ENCODE data around the gene RNF166.

RNF166 gene

GRCh38 chr16:88744577-88745521, 38.6 kb upstream of the RNF166 start:
- Histone ChIP-seq H3K27ac (ENCODE audit: low read depth, low read length) (peak overlapping the region; percentile 58), H3K36me3 (ENCODE audit: control insufficient read depth, insufficient read depth, low read length) (peaks cover 3% of the 10 kb centered on the region), H3K4me3 (ENCODE audit: low read length) (no peak overlapping the region), H3K4me1 (ENCODE audit: control insufficient read depth, insufficient read depth, low read length) (peaks cover 15% of the 10 kb centered on the region), H3K9ac (ENCODE audit: low read length) (no peak overlapping the region), H3K27me3 (ENCODE audit: control insufficient read depth, insufficient read depth, low read length) (no peaks in the 10 kb centered on the region)

DNA sequence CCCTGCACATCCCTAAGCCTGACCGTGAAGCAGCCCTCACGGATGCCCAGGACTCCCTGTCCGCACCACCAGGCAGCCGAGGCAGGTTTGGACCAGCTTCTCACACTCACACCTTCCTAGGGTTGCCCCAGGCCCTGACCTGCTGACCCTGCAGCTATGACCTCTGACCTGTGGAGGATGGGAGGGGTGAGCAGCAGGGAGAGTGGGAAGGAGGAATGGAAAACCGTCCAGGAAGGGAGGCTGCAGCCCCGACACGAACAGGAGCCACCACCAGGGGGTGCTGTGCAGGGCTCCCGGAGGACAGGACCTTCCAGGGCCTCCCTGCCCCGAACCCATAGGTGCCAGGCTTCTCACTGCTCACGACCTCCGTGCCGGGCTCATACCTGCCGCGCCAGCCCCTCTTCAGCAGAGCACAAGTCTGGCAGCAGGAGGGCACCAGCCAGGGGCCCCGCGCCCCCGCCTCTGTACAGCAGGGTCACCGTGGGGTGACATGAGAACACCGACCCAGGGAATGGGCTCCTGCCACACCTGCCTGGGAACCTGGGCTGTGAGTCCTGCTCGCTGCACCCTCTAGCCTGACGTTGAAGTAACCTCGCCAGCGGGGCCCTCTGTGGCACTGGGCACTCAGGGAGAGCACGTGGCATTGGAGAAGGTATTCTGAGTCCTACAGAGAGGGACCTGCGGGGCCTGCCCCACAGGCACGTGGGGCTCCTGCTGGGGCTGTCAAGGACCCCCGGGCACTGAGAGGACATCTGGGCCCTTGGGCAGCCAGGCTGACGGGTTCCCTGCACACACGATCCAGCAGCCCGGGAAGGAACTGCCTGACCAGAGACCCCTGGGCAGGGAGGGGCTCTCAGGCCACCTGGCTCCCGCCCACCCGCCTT, 37.7 kb upstream of the RNF166 start:
- H3K36me3 ChIP-seq (ENCODE audit: control insufficient read depth, insufficient read depth, low read length): peaks cover 3% of the 10 kb centered on the region
- no peak overlapping the region for H3K27ac ChIP-seq (ENCODE audit: low read depth, low read length)
- no peak overlapping the region for H3K9ac ChIP-seq (ENCODE audit: low read length)
- peaks cover 15% of the 10 kb centered on the region for H3K4me1 ChIP-seq (ENCODE audit: control insufficient read depth, insufficient read depth, low read length)
- H3K27me3 ChIP-seq (ENCODE audit: control insufficient read depth, insufficient read depth, low read length): no peaks in the 10 kb centered on the region
- H3K4me3 ChIP-seq (ENCODE audit: low read length): peak overlapping the region; percentile 6

DNA sequence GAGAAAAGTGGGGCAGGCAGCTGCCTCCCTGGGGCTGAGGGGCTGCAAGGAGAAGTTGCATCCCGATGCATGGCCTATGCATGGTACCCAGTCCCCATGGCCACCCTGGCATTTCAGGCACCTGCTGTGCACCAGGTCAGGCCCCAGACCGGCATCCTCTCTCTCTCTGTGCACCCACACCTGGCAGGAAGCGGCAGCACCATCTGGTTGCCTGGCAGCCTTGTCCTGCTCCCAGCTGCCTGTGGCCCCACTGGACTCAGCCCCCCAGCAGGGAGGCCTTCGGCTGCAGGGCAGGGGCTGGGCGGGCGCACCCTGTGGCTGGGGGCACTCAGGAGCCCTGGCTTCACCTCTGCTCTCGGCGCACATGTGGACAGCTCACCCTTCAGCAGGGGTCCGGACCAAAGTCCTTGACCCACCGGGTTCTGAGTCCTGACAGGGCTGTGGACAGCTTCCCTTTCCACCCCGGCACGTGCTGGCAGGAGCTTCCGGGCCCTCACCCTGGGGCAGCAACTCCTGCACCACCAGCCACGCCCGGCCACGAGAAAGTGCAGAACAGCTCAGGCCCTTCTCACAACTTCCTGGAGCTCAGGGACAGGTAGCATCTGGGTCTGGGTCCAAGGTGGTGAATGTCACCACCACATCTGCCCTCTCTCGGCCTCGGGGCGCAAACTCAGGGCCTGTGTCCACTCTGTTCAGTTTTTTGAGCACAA, 36.8 kb upstream of the RNF166 start:
- H3K9ac ChIP-seq (ENCODE audit: low read length): no peak overlapping the region
- no peak overlapping the region for H3K27ac ChIP-seq (ENCODE audit: low read depth, low read length)
- no peak overlapping the region for H3K4me3 ChIP-seq (ENCODE audit: low read length)
- H3K36me3 ChIP-seq (ENCODE audit: control insufficient read depth, insufficient read depth, low read length): peaks cover 3% of the 10 kb centered on the region
- H3K4me1 ChIP-seq (ENCODE audit: control insufficient read depth, insufficient read depth, low read length): peaks cover 15% of the 10 kb centered on the region
- no peaks in the 10 kb centered on the region for H3K27me3 ChIP-seq (ENCODE audit: control insufficient read depth, insufficient read depth, low read length)

- peaks cover 12% of the 10 kb centered on the region for H3K4me1 ChIP-seq (ENCODE audit: control insufficient read depth, insufficient read depth, low read length)
- no peak overlapping the region for H3K9ac ChIP-seq (ENCODE audit: low read length)
- no peak overlapping the region for H3K27ac ChIP-seq (ENCODE audit: low read depth, low read length)
- H3K27me3 ChIP-seq (ENCODE audit: control insufficient read depth, insufficient read depth, low read length): no peaks in the 10 kb centered on the region
- peaks cover 7% of the 10 kb centered on the region for H3K36me3 ChIP-seq (ENCODE audit: control insufficient read depth, insufficient read depth, low read length)
- no peak overlapping the region for H3K4me3 ChIP-seq (ENCODE audit: low read length)
Observed at GRCh38 chr16:88741368-88741767, 35.2 kb upstream of the RNF166 start.

GRCh38 chr16:88740727-88741055, 34.5 kb upstream of the RNF166 start:
- no peak overlapping the region for H3K9ac ChIP-seq (ENCODE audit: low read length)
- no peaks in the 10 kb centered on the region for H3K27me3 ChIP-seq (ENCODE audit: control insufficient read depth, insufficient read depth, low read length)
- peaks cover 12% of the 10 kb centered on the region for H3K36me3 ChIP-seq (ENCODE audit: control insufficient read depth, insufficient read depth, low read length)
- H3K4me3 ChIP-seq (ENCODE audit: low read length): no peak overlapping the region
- no peak overlapping the region for H3K27ac ChIP-seq (ENCODE audit: low read depth, low read length)
- H3K4me1 ChIP-seq (ENCODE audit: control insufficient read depth, insufficient read depth, low read length): peaks cover 9% of the 10 kb centered on the region

DNA sequence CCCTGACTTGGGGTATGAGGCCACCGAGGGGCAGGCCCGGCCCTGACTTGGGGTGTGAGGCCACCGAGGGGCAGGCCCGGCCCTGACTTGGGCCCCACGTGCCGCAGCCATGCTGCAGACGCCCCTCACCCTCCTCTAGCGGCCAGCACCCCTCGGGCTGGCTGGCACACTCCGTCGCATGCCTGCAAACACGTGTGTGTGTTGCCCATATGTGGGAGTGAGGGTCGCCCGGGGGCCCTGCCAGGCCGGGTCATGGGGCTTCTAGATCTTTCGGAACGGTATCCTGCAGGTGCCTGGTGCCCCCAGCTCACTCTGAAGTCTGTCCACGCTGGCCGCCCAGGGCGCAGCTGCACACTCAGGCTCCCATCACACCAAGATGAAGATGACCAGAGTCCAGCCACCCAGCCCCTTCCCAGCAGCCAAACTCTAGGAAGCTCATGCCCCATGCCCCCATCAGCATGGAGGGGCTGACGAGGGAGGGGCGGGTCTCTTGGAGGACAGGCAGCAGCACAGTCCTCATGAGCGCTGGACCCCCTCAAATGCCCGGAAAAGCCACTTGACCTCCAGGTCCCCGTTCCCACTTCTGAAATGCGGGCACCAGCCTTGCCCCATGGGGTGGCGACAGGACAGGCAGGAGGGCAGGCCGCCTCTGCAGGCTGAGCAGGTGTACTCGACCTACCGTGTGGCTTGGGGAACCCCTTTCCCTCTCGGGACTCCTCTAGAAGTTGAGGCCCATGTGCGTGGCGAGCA, 33.9 kb upstream of the RNF166 start:
- H3K4me1 ChIP-seq (ENCODE audit: control insufficient read depth, insufficient read depth, low read length): peaks cover 9% of the 10 kb centered on the region
- H3K36me3 ChIP-seq (ENCODE audit: control insufficient read depth, insufficient read depth, low read length): peaks cover 17% of the 10 kb centered on the region
- no peak overlapping the region for H3K27ac ChIP-seq (ENCODE audit: low read depth, low read length)
- H3K4me3 ChIP-seq (ENCODE audit: low read length): no peak overlapping the region
- no peaks in the 10 kb centered on the region for H3K27me3 ChIP-seq (ENCODE audit: control insufficient read depth, insufficient read depth, low read length)
- no peak overlapping the region for H3K9ac ChIP-seq (ENCODE audit: low read length)

DNA sequence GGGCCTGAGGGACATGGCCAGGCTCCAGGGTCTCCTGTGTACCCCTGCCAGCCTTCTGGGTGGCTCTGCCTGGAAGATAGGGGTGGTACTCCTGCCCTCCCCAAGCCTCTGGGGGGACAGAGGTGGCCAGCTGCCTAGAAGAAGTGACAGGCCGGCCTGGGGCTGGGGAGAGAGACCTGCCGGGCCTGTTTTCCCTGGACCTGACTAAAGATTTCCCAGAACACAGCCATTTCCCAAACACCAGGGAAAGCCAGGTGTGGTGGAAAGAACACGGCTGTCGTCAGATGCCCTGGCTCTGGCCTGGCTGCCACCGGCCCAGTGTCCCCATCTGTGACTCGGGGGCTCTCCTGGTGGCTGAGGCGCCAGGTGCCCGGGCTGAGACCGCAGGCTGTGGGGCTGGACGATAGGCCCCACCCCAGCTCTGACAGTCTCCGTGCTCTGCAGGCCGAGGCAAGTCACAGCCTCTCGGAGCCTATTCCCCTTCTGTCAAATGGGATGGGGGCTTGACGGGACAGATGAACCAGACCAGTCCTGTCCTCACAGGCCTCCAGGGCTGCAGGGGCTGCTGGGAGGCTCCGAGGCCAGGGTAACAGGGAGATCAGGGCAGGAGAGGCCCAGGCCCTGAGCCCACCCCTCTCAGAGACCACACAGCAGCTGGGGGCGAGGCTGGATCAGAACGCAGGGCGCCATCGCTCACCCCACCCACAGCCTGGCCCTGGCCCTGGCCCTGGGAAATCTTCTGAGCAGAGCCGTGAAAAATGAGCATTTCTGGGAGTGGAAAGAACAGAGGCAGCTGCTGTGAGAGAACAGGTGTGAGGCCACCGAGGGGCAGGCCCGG, 33.1 kb upstream of the RNF166 start:
- peaks cover 8% of the 10 kb centered on the region for H3K4me1 ChIP-seq (ENCODE audit: control insufficient read depth, insufficient read depth, low read length)
- H3K4me3 ChIP-seq (ENCODE audit: low read length): no peak overlapping the region
- no peak overlapping the region for H3K27ac ChIP-seq (ENCODE audit: low read depth, low read length)
- H3K27me3 ChIP-seq (ENCODE audit: control insufficient read depth, insufficient read depth, low read length): no peaks in the 10 kb centered on the region
- peaks cover 17% of the 10 kb centered on the region for H3K36me3 ChIP-seq (ENCODE audit: control insufficient read depth, insufficient read depth, low read length)
- no peak overlapping the region for H3K9ac ChIP-seq (ENCODE audit: low read length)

- Histone ChIP-seq H3K36me3 (ENCODE audit: control insufficient read depth, insufficient read depth, low read length) (peaks cover 17% of the 10 kb centered on the region), H3K4me1 (ENCODE audit: control insufficient read depth, insufficient read depth, low read length) (peaks cover 3% of the 10 kb centered on the region), H3K4me3 (ENCODE audit: low read length) (no peak overlapping the region), H3K27me3 (ENCODE audit: control insufficient read depth, insufficient read depth, low read length) (no peaks in the 10 kb centered on the region), H3K27ac (ENCODE audit: low read depth, low read length) (no peak overlapping the region), H3K9ac (ENCODE audit: low read length) (no peak overlapping the region)
Observed at GRCh38 chr16:88738151-88739084, 32.2 kb upstream of the RNF166 start.

DNA sequence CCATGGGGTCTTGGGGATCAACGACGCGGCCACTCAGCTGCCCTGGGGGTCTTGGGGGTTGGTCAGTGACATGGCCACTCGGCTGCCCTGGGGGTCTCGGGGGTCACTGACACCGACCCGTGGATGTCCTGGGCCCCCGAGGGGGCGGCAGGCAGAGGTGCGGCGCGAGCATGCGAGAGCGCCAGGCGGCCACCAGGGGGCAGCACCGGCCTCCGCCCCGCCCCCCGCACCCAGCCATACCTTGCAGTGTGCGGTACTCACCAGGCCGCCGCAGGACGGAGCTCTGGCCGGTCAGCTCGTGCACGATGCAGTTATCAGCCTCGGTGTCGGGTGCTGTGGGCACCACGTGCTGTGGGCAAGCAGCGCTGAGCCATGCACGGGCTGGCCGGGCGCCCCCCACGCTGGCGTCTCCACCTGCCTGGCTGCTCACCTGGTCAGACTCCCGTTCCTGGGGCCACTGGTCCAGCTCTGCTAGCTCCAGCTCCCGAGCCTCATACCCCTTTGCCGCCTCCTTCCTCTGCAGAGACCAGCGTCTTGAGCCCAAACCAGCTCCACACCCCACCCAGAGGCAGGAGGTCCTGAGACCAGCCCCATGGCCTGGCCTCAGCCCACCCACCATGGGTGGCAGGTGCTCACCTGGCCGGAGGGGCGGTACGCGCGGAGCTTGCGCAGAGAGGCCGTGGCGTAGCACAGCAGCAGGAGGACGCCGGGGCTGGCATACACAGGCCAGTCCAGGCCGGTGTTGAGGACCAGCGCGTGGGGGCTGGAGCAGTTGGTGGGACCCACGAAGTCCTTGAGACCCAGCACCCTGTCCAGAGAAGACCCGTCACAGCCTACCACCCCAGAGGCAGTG, 31.3 kb upstream of the RNF166 start:
- Histone ChIP-seq H3K9ac (ENCODE audit: low read length) (no peak overlapping the region), H3K4me1 (ENCODE audit: control insufficient read depth, insufficient read depth, low read length) (peaks cover 3% of the 10 kb centered on the region), H3K27me3 (ENCODE audit: control insufficient read depth, insufficient read depth, low read length) (no peaks in the 10 kb centered on the region), H3K4me3 (ENCODE audit: low read length) (no peak overlapping the region), H3K36me3 (ENCODE audit: control insufficient read depth, insufficient read depth, low read length) (peaks cover 17% of the 10 kb centered on the region), H3K27ac (ENCODE audit: low read depth, low read length) (peak overlapping the region; percentile 14)

- Histone ChIP-seq H3K4me1 (ENCODE audit: control insufficient read depth, insufficient read depth, low read length) (peaks cover 3% of the 10 kb centered on the region), H3K36me3 (ENCODE audit: control insufficient read depth, insufficient read depth, low read length) (peaks cover 18% of the 10 kb centered on the region), H3K27me3 (ENCODE audit: control insufficient read depth, insufficient read depth, low read length) (no peaks in the 10 kb centered on the region), H3K27ac (ENCODE audit: low read depth, low read length) (no peak overlapping the region), H3K4me3 (ENCODE audit: low read length) (no peak overlapping the region), H3K9ac (ENCODE audit: low read length) (no peak overlapping the region)
Observed at GRCh38 chr16:88736496-88736895, 30.3 kb upstream of the RNF166 start.

Measured in rectal smooth muscle tissue (tissue), 1 donor.